HepG2 (cell line): Measurements from ENCODE around the gene SLC25A33. TPM values are rescaled to one million over a fixed set of nuclear protein-coding genes. Genes with fewer than 3 reads are reported as not detected.

Experiments
- CREB1 ChIP-seq, 2 experiments: fragments of 450-650 bp in 1 of 2; IDR thresholded peaks; 2 replicates each; pipeline ENCODE4 v1.6.1; 2016 to 2017; ENCODE audit warnings: control low read depth in 1 of 2, mild to moderate bottlenecking in 1 of 2, missing compliant biosample characterization in 1 of 2, missing genetic modification characterization in 1 of 2
- CREB3 ChIP-seq: sonication (generic); formaldehyde crosslinking; IDR thresholded peaks from 2 replicates; pipeline ENCODE4 v1.5.0; 2020; ENCODE audit warnings: missing genetic modification reagents
- LCORL ChIP-seq, 2 experiments: fragments of 450-650 bp in 1 of 2; sonication (generic) in 1 of 2; formaldehyde crosslinking in 1 of 2; IDR thresholded peaks; 2 replicates each; pipeline versions ENCODE4 v1.5.0 to v1.6.1; 2017 to 2020; ENCODE audit warnings: antibody characterized with exemption in 1 of 2, missing genetic modification reagents in 1 of 2
- MAFK ChIP-seq, 2 experiments: IDR thresholded peaks in 1 of 2; conservative IDR thresholded peaks in 1 of 2; 2 replicates each; pipeline ENCODE4 v1.6.1; 2011; ENCODE audit warnings: improper control_type of control experiment in 2 of 2, low read length in 2 of 2
- MYNN ChIP-seq: sonication (generic); formaldehyde crosslinking; IDR thresholded peaks from 2 replicates; pipeline ENCODE4 v1.4.0; 2020; ENCODE audit warnings: mild to moderate bottlenecking, low read depth, missing genetic modification reagents
- NBN ChIP-seq: fragments of 450-650 bp; conservative IDR thresholded peaks from 2 replicates; pipeline ENCODE4 v1.6.1; 2017
- POLR2A ChIP-seq, 2 experiments: IDR thresholded peaks; 2 replicates each; pipeline ENCODE4 v1.6.1; 2011; ENCODE audit warnings: low read depth in 2 of 2, low read length in 2 of 2, mild to moderate bottlenecking in 1 of 2, moderate library complexity in 1 of 2; ENCODE audit not compliant: insufficient read depth in 1 of 2
- REXO4 ChIP-seq: sonication (generic); formaldehyde crosslinking; IDR thresholded peaks from 2 replicates; pipeline ENCODE4 v1.8.0; 2022; ENCODE audit warnings: missing genetic modification reagents, mild to moderate bottlenecking, borderline replicate concordance
- SYNCRIP ChIP-seq: fragments of 200-400 bp; formaldehyde crosslinking; IDR thresholded peaks from 2 replicates; pipeline ENCODE4 v1.6.1; 2018; ENCODE audit warnings: mild to moderate bottlenecking, low read depth, low read length; ENCODE audit not compliant: insufficient read depth
- TRIM24 ChIP-seq: sonication (generic); formaldehyde crosslinking; IDR thresholded peaks from 2 replicates; pipeline ENCODE4 v1.8.0; 2022; ENCODE audit warnings: mild to moderate bottlenecking, missing genetic modification reagents
- YEATS4 ChIP-seq: sonication (generic); formaldehyde crosslinking; IDR thresholded peaks from 2 replicates; pipeline ENCODE4 v1.4.0; 2020; ENCODE audit warnings: missing genetic modification reagents, borderline replicate concordance
- ZFP37 ChIP-seq: sonication (generic); formaldehyde crosslinking; IDR thresholded peaks from 2 replicates; pipeline ENCODE4 v1.4.0; 2020; ENCODE audit warnings: missing genetic modification reagents, borderline replicate concordance
- ZFY ChIP-seq: sonication (generic); formaldehyde crosslinking; IDR thresholded peaks from 2 replicates; pipeline ENCODE4 v1.4.0; 2020; ENCODE audit warnings: missing genetic modification reagents
- ZNF24 ChIP-seq: fragments of 450-650 bp; IDR thresholded peaks from 2 replicates; pipeline ENCODE4 v1.6.1; 2017; ENCODE audit warnings: antibody characterized with exemption, mild to moderate bottlenecking
- ZNF292 ChIP-seq: sonication (generic); formaldehyde crosslinking; IDR thresholded peaks from 2 replicates; pipeline ENCODE4 v1.8.1; 2022; ENCODE audit warnings: mild to moderate bottlenecking, low read depth, missing genetic modification reagents, borderline replicate concordance
- ZNF331 ChIP-seq: sonication (generic); formaldehyde crosslinking; IDR thresholded peaks from 2 replicates; pipeline ENCODE4 v1.4.0; 2020; ENCODE audit warnings: missing genetic modification reagents
- ZNF639 ChIP-seq: conservative IDR thresholded peaks from 2 replicates; pipeline ENCODE4 v1.6.1; 2018; ENCODE audit warnings: missing genetic modification reagents
- ZNF749 ChIP-seq: sonication (generic); formaldehyde crosslinking; IDR thresholded peaks from 2 replicates; pipeline ENCODE4 v1.8.0; 2022; ENCODE audit warnings: mild to moderate bottlenecking, missing genetic modification reagents, moderate library complexity, borderline replicate concordance
- ZNF839 ChIP-seq: sonication (generic); formaldehyde crosslinking; IDR thresholded peaks from 2 replicates; pipeline ENCODE4 v1.4.0; 2020; ENCODE audit warnings: missing genetic modification reagents, mild to moderate bottlenecking, borderline replicate concordance
- ZSCAN29 ChIP-seq: sonication (generic); formaldehyde crosslinking; conservative IDR thresholded peaks from 2 replicates; pipeline ENCODE4 v1.4.0; 2020; ENCODE audit warnings: mild to moderate bottlenecking, missing genetic modification reagents
- polyA plus RNA-seq, 8 experiments: library from polyadenylated mRNA; depleted of rRNA in 3 of 8; stranded (reverse) in 7 of 8; unstranded in 1 of 8; fragments of >200 nt; fragmentation: Illumina TruSeq in 4 of 8; extraction: Trizol in 4 of 8; gene quantifications; 2 replicates each; pipeline versions ENCODE4 v1.2.1 to v1.2.3, GENCODE V29; 2011 to 2016; ENCODE audit warnings: low read depth in 4 of 8, missing spikeins in 1 of 8, mixed read lengths in 1 of 8; ENCODE audit not compliant: insufficient read depth in 1 of 8
- total RNA-seq, 5 experiments: library from RNA; depleted of rRNA; stranded (reverse); fragments of >200 nt; fragmentation: Illumina TruSeq; extraction: Trizol; gene quantifications; 2 replicates each; pipeline ENCODE4 v1.2.3, GENCODE V29; 2016; ENCODE audit warnings: low read depth in 1 of 5
- TF ChIP-seq, protein P1 (sequence below): sonication (generic); formaldehyde crosslinking; IDR thresholded peaks from 2 replicates; pipeline ENCODE4 v1.4.0; 2020; ENCODE audit warnings: mild to moderate bottlenecking, low read depth, missing genetic modification reagents
- TF ChIP-seq, protein P2 (sequence below): sonication (generic); formaldehyde crosslinking; IDR thresholded peaks from 2 replicates; pipeline ENCODE4 v1.4.0; 2020; ENCODE audit warnings: missing genetic modification reagents
- TF ChIP-seq, protein P3 (sequence below): sonication (generic); formaldehyde crosslinking; IDR thresholded peaks from 2 replicates; pipeline ENCODE4 v1.9.0; 2021; ENCODE audit warnings: missing genetic modification reagents, borderline replicate concordance

The SLC25A33 gene
- total and polyA plus RNA-seq, 2 of the 13 experiments (the other 11 are each of a cell fraction or from before 2014, with no cell fraction given), result 15.4 to 50.3 TPM

GRCh38 chr1:9537863-9538668 lies 1.2 kb upstream of the SLC25A33 start (continued):
- TF ChIP-seq ZNF639 (CRISPR knock-in tag) (0 out of 2 replicates have a peak, but pooled peaks have one; percentile 40), ZFP37 (no peak), CREB3 (CRISPR knock-in tag) (no peak), SYNCRIP (no peak), TRIM24 (CRISPR knock-in tag) (no peak), NBN (no peak), LCORL (IDR thresholded peaks at IDR 0.05) (no peak; the same call in 1 of the 2 replicates), LCORL (CRISPR knock-in tag; IDR thresholded peaks at IDR 0.05) (peak; percentile 39; the same call in 1 of the 2 replicates), ZNF292 (CRISPR knock-in tag) (peak; percentile 88; the same call in 1 of the 2 replicates), ZFY (no peak), MAFK (conservative IDR thresholded peaks at IDR 0.05 in 1 of 2, IDR thresholded peaks at IDR 0.05 in 1 of 2; ENCODE audit: low read length in 2 of 2) (no peak), POLR2A (IDR thresholded peaks at IDR 0.05; ENCODE audit: insufficient read depth in 1 of 2, low read depth in 2 of 2, low read length in 2 of 2) (peak; percentile 69 to 85), CREB1 (IDR thresholded peaks at IDR 0.05) (no peak), CREB1 (CRISPR knock-in tag; IDR thresholded peaks at IDR 0.05) (peak; percentile 94), ZSCAN29 (CRISPR knock-in tag) (peak; percentile 87), YEATS4 (CRISPR knock-in tag) (no peak), MYNN (CRISPR knock-in tag) (no peak), ZNF24 (no peak), ZNF839 (no peak), REXO4 (CRISPR knock-in tag) (no peak), ZNF331 (CRISPR knock-in tag) (peak; percentile 89), ZNF749 (CRISPR knock-in tag) (no peak)
- TF ChIP-seq, protein P1, sequence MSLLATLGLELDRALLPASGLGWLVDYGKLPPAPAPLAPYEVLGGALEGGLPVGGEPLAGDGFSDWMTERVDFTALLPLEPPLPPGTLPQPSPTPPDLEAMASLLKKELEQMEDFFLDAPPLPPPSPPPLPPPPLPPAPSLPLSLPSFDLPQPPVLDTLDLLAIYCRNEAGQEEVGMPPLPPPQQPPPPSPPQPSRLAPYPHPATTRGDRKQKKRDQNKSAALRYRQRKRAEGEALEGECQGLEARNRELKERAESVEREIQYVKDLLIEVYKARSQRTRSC (CRISPR knock-in tag), result no peak
- TF ChIP-seq, protein P2, sequence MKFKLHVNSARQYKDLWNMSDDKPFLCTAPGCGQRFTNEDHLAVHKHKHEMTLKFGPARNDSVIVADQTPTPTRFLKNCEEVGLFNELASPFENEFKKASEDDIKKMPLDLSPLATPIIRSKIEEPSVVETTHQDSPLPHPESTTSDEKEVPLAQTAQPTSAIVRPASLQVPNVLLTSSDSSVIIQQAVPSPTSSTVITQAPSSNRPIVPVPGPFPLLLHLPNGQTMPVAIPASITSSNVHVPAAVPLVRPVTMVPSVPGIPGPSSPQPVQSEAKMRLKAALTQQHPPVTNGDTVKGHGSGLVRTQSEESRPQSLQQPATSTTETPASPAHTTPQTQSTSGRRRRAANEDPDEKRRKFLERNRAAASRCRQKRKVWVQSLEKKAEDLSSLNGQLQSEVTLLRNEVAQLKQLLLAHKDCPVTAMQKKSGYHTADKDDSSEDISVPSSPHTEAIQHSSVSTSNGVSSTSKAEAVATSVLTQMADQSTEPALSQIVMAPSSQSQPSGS, result peak; percentile 81
- TF ChIP-seq, protein P3, sequence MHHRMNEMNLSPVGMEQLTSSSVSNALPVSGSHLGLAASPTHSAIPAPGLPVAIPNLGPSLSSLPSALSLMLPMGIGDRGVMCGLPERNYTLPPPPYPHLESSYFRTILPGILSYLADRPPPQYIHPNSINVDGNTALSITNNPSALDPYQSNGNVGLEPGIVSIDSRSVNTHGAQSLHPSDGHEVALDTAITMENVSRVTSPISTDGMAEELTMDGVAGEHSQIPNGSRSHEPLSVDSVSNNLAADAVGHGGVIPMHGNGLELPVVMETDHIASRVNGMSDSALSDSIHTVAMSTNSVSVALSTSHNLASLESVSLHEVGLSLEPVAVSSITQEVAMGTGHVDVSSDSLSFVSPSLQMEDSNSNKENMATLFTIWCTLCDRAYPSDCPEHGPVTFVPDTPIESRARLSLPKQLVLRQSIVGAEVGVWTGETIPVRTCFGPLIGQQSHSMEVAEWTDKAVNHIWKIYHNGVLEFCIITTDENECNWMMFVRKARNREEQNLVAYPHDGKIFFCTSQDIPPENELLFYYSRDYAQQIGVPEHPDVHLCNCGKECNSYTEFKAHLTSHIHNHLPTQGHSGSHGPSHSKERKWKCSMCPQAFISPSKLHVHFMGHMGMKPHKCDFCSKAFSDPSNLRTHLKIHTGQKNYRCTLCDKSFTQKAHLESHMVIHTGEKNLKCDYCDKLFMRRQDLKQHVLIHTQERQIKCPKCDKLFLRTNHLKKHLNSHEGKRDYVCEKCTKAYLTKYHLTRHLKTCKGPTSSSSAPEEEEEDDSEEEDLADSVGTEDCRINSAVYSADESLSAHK, result no peak
